Activated CD8-positive, alpha-beta memory T cell treated with anti-CD3 and anti-CD28 coated beads for 24 hours (primary cell): Measurements from ENCODE around the gene CP.

Source experiments
- DNase-seq: peaks from one replicate; pipeline ENCODE4 v3.0.0-alpha.2; 2020

Gene CP

GRCh38 chr3:149180057-149180573, 41.5 kb downstream of the CP start:
- DNase-seq: no peak

- DNase-seq: no peak
These were observed 42.4 kb downstream of the CP start for GRCh38 chr3:149179220-149179619.

- no peak for DNase-seq
These were observed 44.5 kb downstream of the CP start for GRCh38 chr3:149177122-149177521.

GRCh38 chr3:149174901-149175300, 46.7 kb downstream of the CP start:
- no peak for DNase-seq

GRCh38 chr3:149170672-149171071, 51.0 kb downstream of the CP start:
- DNase-seq: no peak

GRCh38 chr3:149167898-149168297, 53.7 kb downstream of the CP start:
- DNase-seq: no peak

GRCh38 chr3:149163066-149163465, 58.6 kb downstream of the CP start:
- DNase-seq: no peak

GRCh38 chr3:149162007-149162406, 59.6 kb downstream of the CP start:
- no peak for DNase-seq

- no peak for DNase-seq
These were observed 60.8 kb downstream of the CP start for GRCh38 chr3:149160754-149161300.

GRCh38 chr3:149153402-149153801, 68.2 kb downstream of the CP start:
- no peak for DNase-seq

- no peak for DNase-seq
These were observed 69.2 kb downstream of the CP start for GRCh38 chr3:149152420-149152819.

- no peak for DNase-seq
These were observed 69.8 kb downstream of the CP start for GRCh38 chr3:149151843-149152242.

- DNase-seq: no peak
These were observed 71.2 kb downstream of the CP start for GRCh38 chr3:149150436-149150835.

GRCh38 chr3:149145974-149146373, 75.7 kb downstream of the CP start:
- DNase-seq: no peak

GRCh38 chr3:149145356-149145755, 76.3 kb downstream of the CP start:
- DNase-seq: no peak

- no peak for DNase-seq
These were observed 78.9 kb downstream of the CP start for GRCh38 chr3:149142682-149143081.

- DNase-seq: no peak
These were observed 87.1 kb downstream of the CP start for GRCh38 chr3:149134575-149134974.

GRCh38 chr3:149131589-149131988, 90.0 kb downstream of the CP start:
- DNase-seq: no peak

GRCh38 chr3:149129326-149130205, 92.1 kb downstream of the CP start, which contains the start of gene HPS3:
HPS3 (plus strand) TSS chr3:149129638; CDS start chr3:149129724, 86 bp downstream.
- peak; percentile 91 for DNase-seq

- no peak for DNase-seq
These were observed 92.8 kb downstream of the CP start for GRCh38 chr3:149128821-149129220.

- no peak for DNase-seq
These were observed 98.7 kb downstream of the CP start for GRCh38 chr3:149122721-149123578.
